ENCODE data around the gene CLRN2. TPM values are rescaled to one million over a fixed set of nuclear protein-coding genes. Genes with fewer than 3 reads are reported as not detected.

Gene CLRN2
- total and polyA plus RNA-seq, 2 donors (not counting 3 experiments of a cell fraction or from before 2014, with no cell fraction given), result not detected

GRCh38 chr4:17475481-17475880 is 39.5 kb upstream of the CLRN2 start:
- Histone ChIP-seq H3K4me1 (ENCODE audit: control insufficient read depth, extremely low read depth, insufficient read depth, low read length) (peaks cover 5% of the 10 kb centered on the region), H3K9ac (replicated peaks; ENCODE audit: extremely low read depth, insufficient read depth, low read length) (no peak overlapping the region), H3K9me3 (replicated peaks; ENCODE audit: control insufficient read depth, insufficient read depth, low read length) (no peaks in the 10 kb centered on the region), H3K4me2 (ENCODE audit: insufficient read depth, low read length) (no peak overlapping the region), H3K27me3 (ENCODE audit: control insufficient read depth in 2 of 2, insufficient read depth in 2 of 2, low read length in 2 of 2) (no peaks in the 10 kb centered on the region), H3K9me1 (replicated peaks; ENCODE audit: control insufficient read depth, extremely low read depth, insufficient read depth, low read length) (no peaks in the 10 kb centered on the region), H3K79me2 (ENCODE audit: control insufficient read depth, insufficient read depth, low read length) (no peaks in the 10 kb centered on the region), H3K27ac (ENCODE audit: insufficient read depth, low read depth, low read length) (no peak overlapping the region), H3K36me3 (ENCODE audit: control insufficient read depth in 2 of 2, extremely low read depth in 1 of 2, insufficient read depth in 2 of 2, low read length in 2 of 2) (no peaks in the 10 kb centered on the region), H4K20me1 (replicated peaks; ENCODE audit: control insufficient read depth, extremely low read depth, insufficient read depth, low read length) (no peaks in the 10 kb centered on the region), H3K4me3 (replicated peaks in 1 of 3; ENCODE audit: insufficient read depth in 1 of 3, low read depth in 1 of 3, low read length in 3 of 3) (no peak overlapping the region), H2AFZ (ENCODE audit: low read depth, low read length) (no peak overlapping the region)
- DNase-seq (ENCODE audit: low read depth, low spot score) (peak; percentile 31), FAIRE-seq (no peak)
- ChIA-PET POLR2A (no interaction called here), CTCF (no interaction called here)
- intact Hi-C loops (cut with micrococcal nuclease) (no loop called here), dilution Hi-C loops (cut with MboI; ENCODE audit: extremely low pct_ligation_motif_present, low sequenced_read_pairs) (no loop called here)
- TF ChIP-seq FOS (IDR thresholded peaks at IDR 0.05; ENCODE audit: borderline replicate concordance, insufficient read depth, low read length), result no peak
- TF ChIP-seq POLR2A (IDR thresholded peaks at IDR 0.05; ENCODE audit: low read depth, low read length), result no peak
- TF ChIP-seq JUN (IDR thresholded peaks at IDR 0.05; ENCODE audit: borderline replicate concordance, insufficient read depth, insufficient read length, low read depth), result no peak
- no peak for TF ChIP-seq EZH2 (IDR thresholded peaks at IDR 0.05; ENCODE audit: borderline replicate concordance, low read depth, low read length, severe bottlenecking)
- TF ChIP-seq MYC (IDR thresholded peaks at IDR 0.05; ENCODE audit: low read depth, low read length), result no peak
- TF ChIP-seq MAX (IDR thresholded peaks at IDR 0.05; ENCODE audit: insufficient read depth, insufficient read length), result no peak
- TF ChIP-seq POLR2AphosphoS5 (IDR thresholded peaks at IDR 0.05; ENCODE audit: insufficient read depth, low read depth, low read length), result no peak
- no peak for TF ChIP-seq GATA2 (IDR thresholded peaks at IDR 0.05; ENCODE audit: insufficient read depth, insufficient read length, low read depth, low read length)
- no peak for TF ChIP-seq CTCF (IDR thresholded peaks at IDR 0.05; ENCODE audit: extremely low read depth in 1 of 2, insufficient read depth in 1 of 2, low read depth in 1 of 2, low read length in 2 of 2)
- no TSS peak for BruUV-seq (replicated peaks)
